ENCODE data around the gene RFTN2.

Gene RFTN2

GRCh38 chr2:197543206-197543605 is 132.2 kb downstream of the RFTN2 start:
- no peak for DNase-seq (ENCODE audit: low spot score)

GRCh38 chr2:197539734-197540133 is 135.7 kb downstream of the RFTN2 start:
- DNase-seq (ENCODE audit: low spot score): no peak

- DNase-seq (ENCODE audit: low spot score): no peak
Measured at GRCh38 chr2:197538412-197538811, 137.0 kb downstream of the RFTN2 start.
